ENCODE data around the gene IGSF8. TPM values are rescaled to one million over a fixed set of nuclear protein-coding genes. Genes with fewer than 3 reads are reported as not detected.

The IGSF8 gene
- total RNA-seq, 1 experiment from 2014 or later, result 18.8 TPM

DNA sequence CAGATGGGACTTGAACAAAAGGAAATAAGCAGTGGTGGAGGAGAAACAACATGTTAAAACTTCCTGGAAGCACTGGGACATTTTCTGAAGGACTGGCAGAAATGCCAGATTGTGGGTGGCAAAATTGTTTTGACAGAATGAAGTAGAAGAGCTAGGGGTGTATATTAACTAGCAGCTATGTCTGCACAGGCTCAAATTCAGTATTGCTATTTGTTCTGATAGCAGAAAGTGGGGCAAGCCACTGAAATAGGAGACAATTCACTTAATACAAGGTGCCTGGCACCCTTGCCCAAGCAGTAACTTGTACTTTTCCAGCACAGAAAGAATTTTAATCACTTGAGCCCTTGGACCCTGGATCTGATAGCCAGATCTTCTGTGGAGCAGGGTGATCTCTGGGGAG, 54.9 kb downstream of the IGSF8 start:
- no TSS peak for BruUV-seq (replicated peaks)
- ChIA-PET CTCF (interaction anchor here (0.6 to 0.7 kb wide), 2 partner anchors 34 to 38 kb away, joined by 3 to 4 read pairs; no protein-coding TSS in a partner anchor), POLR2A (no interaction called here)
- H3K4me1 ChIP-seq (ENCODE audit: control insufficient read depth, insufficient read depth, low read length), result no peaks in the 10 kb centered on the region
- DNase-seq (ENCODE audit: low read depth, low spot score), result no peak
- H3K9me3 ChIP-seq (ENCODE audit: control insufficient read depth, insufficient read depth, low read depth, low read length), result no peaks in the 10 kb centered on the region
- ATAC-seq, result no peak
- H3K36me3 ChIP-seq (ENCODE audit: control insufficient read depth, insufficient read depth, low read length), result no peaks in the 10 kb centered on the region
- TF ChIP-seq, protein P1, sequence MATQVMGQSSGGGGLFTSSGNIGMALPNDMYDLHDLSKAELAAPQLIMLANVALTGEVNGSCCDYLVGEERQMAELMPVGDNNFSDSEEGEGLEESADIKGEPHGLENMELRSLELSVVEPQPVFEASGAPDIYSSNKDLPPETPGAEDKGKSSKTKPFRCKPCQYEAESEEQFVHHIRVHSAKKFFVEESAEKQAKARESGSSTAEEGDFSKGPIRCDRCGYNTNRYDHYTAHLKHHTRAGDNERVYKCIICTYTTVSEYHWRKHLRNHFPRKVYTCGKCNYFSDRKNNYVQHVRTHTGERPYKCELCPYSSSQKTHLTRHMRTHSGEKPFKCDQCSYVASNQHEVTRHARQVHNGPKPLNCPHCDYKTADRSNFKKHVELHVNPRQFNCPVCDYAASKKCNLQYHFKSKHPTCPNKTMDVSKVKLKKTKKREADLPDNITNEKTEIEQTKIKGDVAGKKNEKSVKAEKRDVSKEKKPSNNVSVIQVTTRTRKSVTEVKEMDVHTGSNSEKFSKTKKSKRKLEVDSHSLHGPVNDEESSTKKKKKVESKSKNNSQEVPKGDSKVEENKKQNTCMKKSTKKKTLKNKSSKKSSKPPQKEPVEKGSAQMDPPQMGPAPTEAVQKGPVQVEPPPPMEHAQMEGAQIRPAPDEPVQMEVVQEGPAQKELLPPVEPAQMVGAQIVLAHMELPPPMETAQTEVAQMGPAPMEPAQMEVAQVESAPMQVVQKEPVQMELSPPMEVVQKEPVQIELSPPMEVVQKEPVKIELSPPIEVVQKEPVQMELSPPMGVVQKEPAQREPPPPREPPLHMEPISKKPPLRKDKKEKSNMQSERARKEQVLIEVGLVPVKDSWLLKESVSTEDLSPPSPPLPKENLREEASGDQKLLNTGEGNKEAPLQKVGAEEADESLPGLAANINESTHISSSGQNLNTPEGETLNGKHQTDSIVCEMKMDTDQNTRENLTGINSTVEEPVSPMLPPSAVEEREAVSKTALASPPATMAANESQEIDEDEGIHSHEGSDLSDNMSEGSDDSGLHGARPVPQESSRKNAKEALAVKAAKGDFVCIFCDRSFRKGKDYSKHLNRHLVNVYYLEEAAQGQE (IDR thresholded peaks at IDR 0.05; ENCODE audit: insufficient read depth in 1 of 2, low read depth in 2 of 2, low read length in 1 of 2), result no peak
- TF ChIP-seq, protein P2, sequence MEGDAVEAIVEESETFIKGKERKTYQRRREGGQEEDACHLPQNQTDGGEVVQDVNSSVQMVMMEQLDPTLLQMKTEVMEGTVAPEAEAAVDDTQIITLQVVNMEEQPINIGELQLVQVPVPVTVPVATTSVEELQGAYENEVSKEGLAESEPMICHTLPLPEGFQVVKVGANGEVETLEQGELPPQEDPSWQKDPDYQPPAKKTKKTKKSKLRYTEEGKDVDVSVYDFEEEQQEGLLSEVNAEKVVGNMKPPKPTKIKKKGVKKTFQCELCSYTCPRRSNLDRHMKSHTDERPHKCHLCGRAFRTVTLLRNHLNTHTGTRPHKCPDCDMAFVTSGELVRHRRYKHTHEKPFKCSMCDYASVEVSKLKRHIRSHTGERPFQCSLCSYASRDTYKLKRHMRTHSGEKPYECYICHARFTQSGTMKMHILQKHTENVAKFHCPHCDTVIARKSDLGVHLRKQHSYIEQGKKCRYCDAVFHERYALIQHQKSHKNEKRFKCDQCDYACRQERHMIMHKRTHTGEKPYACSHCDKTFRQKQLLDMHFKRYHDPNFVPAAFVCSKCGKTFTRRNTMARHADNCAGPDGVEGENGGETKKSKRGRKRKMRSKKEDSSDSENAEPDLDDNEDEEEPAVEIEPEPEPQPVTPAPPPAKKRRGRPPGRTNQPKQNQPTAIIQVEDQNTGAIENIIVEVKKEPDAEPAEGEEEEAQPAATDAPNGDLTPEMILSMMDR (IDR thresholded peaks at IDR 0.05), result no peak
- TF ChIP-seq POLR2AphosphoS5 (IDR thresholded peaks at IDR 0.05; ENCODE audit: low read depth, low read length) (no peak), TCF7L2 (IDR thresholded peaks at IDR 0.05; ENCODE audit: low read depth, low read length) (no peak), SIN3A (IDR thresholded peaks at IDR 0.05; ENCODE audit: borderline replicate concordance, insufficient read depth, low read depth, low read length) (no peak)
- H3K27ac ChIP-seq (ENCODE audit: low read length), result no peak overlapping the region
- in situ Hi-C loops (cut with HindIII; ENCODE audit: low pct_unique_long_range_greater_than_20kb, low sequenced_read_pairs) (no loop called here), intact Hi-C loops (cut with micrococcal nuclease; ENCODE audit: unreplicated experiment) (no loop called here)
- peaks cover 9% of the 10 kb centered on the region for H3K27me3 ChIP-seq (ENCODE audit: control insufficient read depth, insufficient read depth, low read length)
- no peak overlapping the region for H3K4me3 ChIP-seq (ENCODE audit: low read depth in 2 of 2, low read length in 2 of 2)

Other genes starting within 250 kb of the IGSF8 start
- gene VSIG8, start 236.0 kb downstream of the IGSF8 start, total RNA-seq (2021; ENCODE audit: unreplicated experiment), result not detected
- gene CFAP45, start 198.5 kb downstream of the IGSF8 start, total RNA-seq (2021; ENCODE audit: unreplicated experiment), result 1.6 TPM
- gene TAGLN2, start 173.1 kb downstream of the IGSF8 start, total RNA-seq (2021; ENCODE audit: unreplicated experiment), result 474 TPM
- gene IGSF9, start 153.0 kb downstream of the IGSF8 start, total RNA-seq (2021; ENCODE audit: unreplicated experiment), result 0.51 TPM
- gene SLAMF9, start 144.4 kb downstream of the IGSF8 start, total RNA-seq (2021; ENCODE audit: unreplicated experiment), result not detected
- 4.4 TPM for gene PIGM, start 66.6 kb downstream of the IGSF8 start, total RNA-seq (2021; ENCODE audit: unreplicated experiment)
- gene KCNJ10, start 28.5 kb downstream of the IGSF8 start, total RNA-seq (2021; ENCODE audit: unreplicated experiment), result 0.08 TPM
- gene KCNJ9, start 17.1 kb downstream of the IGSF8 start, total RNA-seq (2021; ENCODE audit: unreplicated experiment), result not detected
- 0.15 TPM for gene ATP1A2, start 17.1 kb upstream of the IGSF8 start, total RNA-seq (2021; ENCODE audit: unreplicated experiment)
- not detected for gene ATP1A4, start 53.0 kb upstream of the IGSF8 start, total RNA-seq (2021; ENCODE audit: unreplicated experiment)
- gene CASQ1, start 92.0 kb upstream of the IGSF8 start, total RNA-seq (2021; ENCODE audit: unreplicated experiment), result not detected
- 94.3 TPM for gene PEA15, start 106.8 kb upstream of the IGSF8 start, total RNA-seq (2021; ENCODE audit: unreplicated experiment)
- 127 TPM for gene DCAF8, start 163.9 kb upstream of the IGSF8 start, total RNA-seq (2021; ENCODE audit: unreplicated experiment)
- gene PEX19, start 186.5 kb upstream of the IGSF8 start, total RNA-seq (2021; ENCODE audit: unreplicated experiment), result 55.1 TPM
- 118 TPM for gene COPA, start 244.6 kb upstream of the IGSF8 start, total RNA-seq (2021; ENCODE audit: unreplicated experiment)
- 93.7 TPM for gene NCSTN, start 244.8 kb upstream of the IGSF8 start, total RNA-seq (2021; ENCODE audit: unreplicated experiment)